Vein endothelial cell (primary cell): ENCODE measurements around the gene KIF20A. TPM values are rescaled to one million over a fixed set of nuclear protein-coding genes. Genes with fewer than 3 reads are reported as not detected.

Experiments
- total RNA-seq: library from RNA; depleted of rRNA; stranded (reverse); fragments of >200 nt; gene quantifications from 2 replicates; pipeline ENCODE4 v1.2.3, GENCODE V29; 2012

The KIF20A gene
- total RNA-seq, result 33.6 and 61.7 TPM in 2 replicates

DNA sequence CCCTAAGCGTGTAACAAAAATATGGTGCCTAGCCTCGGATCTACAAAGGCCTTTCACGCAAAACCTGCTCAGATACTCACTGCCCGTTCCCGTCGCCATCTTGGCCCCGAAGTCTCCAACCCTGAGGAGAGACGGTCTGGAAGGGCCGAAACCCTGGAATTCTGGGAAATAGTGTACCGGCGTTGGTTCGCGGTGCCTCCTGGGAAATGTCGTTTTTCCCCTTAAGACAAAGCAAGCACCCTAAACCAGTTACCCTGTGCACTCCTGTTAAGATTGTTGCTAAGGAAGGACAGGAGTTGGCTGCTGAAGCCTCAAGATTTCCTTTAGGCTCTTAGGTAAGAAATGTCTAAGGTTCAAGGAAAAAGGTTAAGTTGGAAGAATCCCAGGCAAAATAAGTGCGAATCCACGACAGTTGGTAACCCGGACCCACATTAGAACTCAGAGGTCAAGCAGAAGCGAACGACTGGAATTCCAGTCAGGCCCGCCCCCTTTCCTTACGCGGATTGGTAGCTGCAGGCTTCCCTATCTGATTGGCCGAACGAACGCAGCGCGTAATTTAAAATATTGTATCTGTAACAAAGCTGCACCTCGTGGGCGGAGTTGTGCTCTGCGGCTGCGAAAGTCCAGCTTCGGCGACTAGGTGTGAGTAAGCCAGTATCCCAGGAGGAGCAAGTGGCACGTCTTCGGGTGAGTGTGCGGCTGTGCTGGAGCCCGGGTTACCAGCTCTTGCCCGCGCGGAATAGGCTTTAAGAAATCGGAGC, at the start of gene KIF20A, which contains the start of gene BRD8:
TSS of gene KIF20A (plus strand) at position 597 of the 761 bp plus-strand sequence. CDS start 569 bp downstream, outside the sequence.
TSS of gene BRD8 (minus strand) at position 115 of the 761 bp plus-strand sequence. CDS start at position 99, 16 bp downstream.

GRCh38 chr5:138138949-138139780, 39.7 kb upstream of the KIF20A start, which contains the start of gene NME5:
NME5 (minus strand) TSS chr5:138139428; CDS start chr5:138138780, 648 bp downstream.

DNA sequence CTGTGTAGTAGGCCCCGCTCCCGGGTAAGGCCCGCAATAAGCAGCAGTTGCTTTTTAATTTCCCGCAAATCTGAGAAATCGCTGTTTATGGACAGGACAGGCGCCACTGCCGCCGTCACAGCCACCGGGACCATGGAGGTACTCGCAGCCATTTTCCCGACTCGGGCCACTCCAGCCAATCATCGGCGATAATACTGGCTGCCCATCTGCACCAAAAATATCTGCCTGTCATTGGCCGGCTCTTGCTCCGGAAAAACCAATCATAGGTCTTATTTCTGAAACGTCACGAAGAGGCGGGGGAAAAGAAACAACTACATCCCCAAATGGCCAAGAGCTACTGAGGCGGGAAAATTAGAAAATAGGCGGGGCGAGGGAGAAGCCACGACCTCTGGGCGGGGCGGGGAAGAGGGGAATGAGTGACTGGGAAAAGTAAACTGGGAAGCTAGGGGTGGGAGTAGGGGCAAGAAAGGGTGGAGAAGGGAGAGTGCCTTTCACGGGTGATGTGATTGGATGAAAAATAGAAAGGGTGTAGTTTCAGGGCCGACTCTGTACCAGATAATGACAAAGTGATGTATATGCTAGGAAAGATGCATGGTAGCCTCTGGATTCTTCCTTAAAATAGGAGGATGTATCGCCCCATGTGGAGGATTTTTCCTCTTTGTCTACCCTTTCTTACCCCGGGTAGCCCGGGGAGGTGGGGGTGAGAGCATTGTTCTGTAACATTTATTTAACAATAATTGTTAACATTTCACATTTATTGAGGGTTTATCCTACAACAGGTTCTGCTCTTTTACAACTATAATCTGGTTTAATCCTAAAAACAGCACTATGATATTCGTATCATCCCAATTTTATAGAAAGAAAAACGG, 34.5 kb downstream of the KIF20A start, which contains the start of gene CDC23:
TSS of gene CDC23 (minus strand) at position 163 of the 869 bp plus-strand sequence. CDS start at position 152, 11 bp downstream.

Other genes starting within 250 kb of the KIF20A start
- 25.5 and 30.5 TPM in 2 replicates for gene FAM13B, start 146.0 kb upstream of the KIF20A start, total RNA-seq
- under 0.01 TPM in 1 of 2 replicates, not detected in the other for gene WNT8A, start 95.1 kb upstream of the KIF20A start, total RNA-seq
- gene NME5, start 39.7 kb upstream of the KIF20A start, total RNA-seq, result 1.4 and 2.6 TPM in 2 replicates
- 30.1 and 50.0 TPM in 2 replicates for gene BRD8, start 482 bp upstream of the KIF20A start, total RNA-seq
- 34.0 and 39.6 TPM in 2 replicates for gene CDC23, start 34.2 kb downstream of the KIF20A start, total RNA-seq
- 0.10 TPM in 1 of 2 replicates, not detected in the other for gene GFRA3, start 95.5 kb downstream of the KIF20A start, total RNA-seq
- 4.2 and 7.9 TPM in 2 replicates for gene CDC25C, start 152.7 kb downstream of the KIF20A start, total RNA-seq
- 44.0 and 54.9 TPM in 2 replicates for gene FAM53C, start 159.2 kb downstream of the KIF20A start, total RNA-seq
- 69.9 and 74.9 TPM in 2 replicates for gene KDM3B, start 173.6 kb downstream of the KIF20A start, total RNA-seq